Measurements from ENCODE around the gene MAN1C1.

DNA sequence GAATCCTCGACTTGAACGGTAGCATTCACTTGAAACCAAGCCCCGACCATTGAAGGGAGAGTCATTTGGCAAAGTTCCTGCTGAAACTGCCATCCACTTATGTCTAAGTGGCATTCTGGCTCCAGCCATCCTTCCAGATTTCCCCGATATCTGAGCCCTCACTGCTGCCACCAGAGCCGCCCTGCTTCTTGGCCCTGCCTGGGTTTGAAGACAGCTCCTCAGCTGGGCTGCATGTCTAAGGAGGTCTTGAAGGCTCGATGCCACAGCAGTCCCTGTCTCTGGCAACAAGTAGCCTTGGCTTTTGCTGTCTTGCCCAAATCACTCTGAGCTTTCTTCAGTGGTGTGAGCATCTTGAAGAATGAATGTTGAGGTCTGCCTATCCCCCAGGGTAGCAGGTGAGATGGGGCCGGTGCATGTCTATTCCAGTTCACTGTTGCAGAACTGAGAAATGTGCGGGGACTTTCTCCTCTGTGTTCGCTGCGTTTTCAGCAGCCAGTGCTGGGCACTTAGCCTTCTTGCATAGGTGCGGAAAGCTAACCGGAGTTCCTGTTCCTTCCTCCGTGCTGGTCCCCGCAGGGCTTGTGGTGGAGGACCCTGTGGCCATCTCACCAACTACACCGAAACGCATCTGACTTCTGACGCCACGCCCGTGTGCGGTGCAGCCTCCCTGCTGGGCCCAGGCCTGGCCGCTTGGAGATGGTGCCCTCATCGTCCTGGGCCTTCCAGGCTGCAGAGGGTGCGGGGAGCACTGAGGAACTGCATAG is 29.2 kb downstream of the MAN1C1 start:
- no peak for TF ChIP-seq POLR2A (IDR thresholded peaks at IDR 0.05)
- no peak for TF ChIP-seq CTCF (IDR thresholded peaks at IDR 0.05)
